Cardiac fibroblast (primary cell): ENCODE results near the gene PTPRG.

Source experiments
- DNase-seq, 2 donors: peaks; one replicate each; pipeline versions ENCODE4 v3.0.0 to v3.0.0-alpha.2; 2010; ENCODE audit warnings: low read depth in 2 of 2
- H3K4me3 ChIP-seq, 2 donors: replicated peaks in 1 of 2; 1 replicate in 1 of 2; 2 replicates in 1 of 2; pipeline ENCODE4 v1.5.1; 2011; ENCODE audit warnings: low read depth in 2 of 2, low read length in 2 of 2, mild to moderate bottlenecking in 2 of 2, moderate library complexity in 1 of 2
- CTCF ChIP-seq: IDR thresholded peaks from one replicate; pipeline ENCODE4 v1.5.1; 2011; ENCODE audit warnings: low read depth, mild to moderate bottlenecking, low read length, inconsistent platforms

The PTPRG gene

GRCh38 chr3:61683549-61684236 is 122.3 kb downstream of the PTPRG start:
- DNase-seq: peak in 1 of 2 donors; percentile 59
- no peak overlapping the region for H3K4me3 ChIP-seq
- no peak for TF ChIP-seq CTCF

DNA sequence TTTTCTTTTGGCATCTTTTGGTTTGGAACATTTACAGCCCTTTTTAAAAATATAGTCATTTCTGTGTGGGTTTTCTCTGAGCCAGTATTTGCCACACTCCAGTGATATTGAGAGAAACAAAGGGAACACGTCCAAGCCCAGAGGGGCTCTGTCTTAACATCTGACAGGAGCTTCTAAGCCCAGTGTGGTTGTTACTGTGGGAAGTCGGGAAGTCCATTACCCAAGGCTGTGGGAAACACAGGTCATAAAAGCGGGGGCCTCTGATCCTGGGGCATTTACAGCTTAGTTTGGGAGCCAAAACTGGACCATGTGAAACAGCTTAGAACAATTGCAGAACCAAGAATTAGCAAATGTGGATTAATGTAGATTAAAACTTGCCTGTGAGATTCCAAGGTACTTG is 123.0 kb downstream of the PTPRG start:
- DNase-seq: no peak
- no peak overlapping the region for H3K4me3 ChIP-seq
- TF ChIP-seq CTCF: no peak

DNA sequence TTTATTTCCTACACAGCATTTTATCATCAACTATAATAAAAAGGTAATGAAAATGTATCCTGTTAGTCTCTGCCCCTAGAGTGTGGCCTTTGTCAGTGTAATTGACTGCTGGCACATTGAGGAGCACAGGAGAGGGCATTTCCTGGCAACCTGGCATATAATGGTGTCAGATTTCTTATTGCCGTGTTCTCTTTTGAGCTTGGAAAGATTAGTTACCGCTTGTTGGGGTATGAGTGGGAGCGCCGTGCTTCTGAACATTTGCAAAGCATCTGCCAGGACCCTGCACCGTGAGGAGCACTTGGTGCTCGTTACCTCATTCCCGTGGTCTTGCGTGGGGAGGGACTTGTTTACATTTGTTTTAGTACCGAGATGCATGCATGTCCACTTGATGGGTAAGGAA is 124.4 kb downstream of the PTPRG start:
- no peak for DNase-seq
- H3K4me3 ChIP-seq: no peak overlapping the region
- no peak for TF ChIP-seq CTCF

DNA sequence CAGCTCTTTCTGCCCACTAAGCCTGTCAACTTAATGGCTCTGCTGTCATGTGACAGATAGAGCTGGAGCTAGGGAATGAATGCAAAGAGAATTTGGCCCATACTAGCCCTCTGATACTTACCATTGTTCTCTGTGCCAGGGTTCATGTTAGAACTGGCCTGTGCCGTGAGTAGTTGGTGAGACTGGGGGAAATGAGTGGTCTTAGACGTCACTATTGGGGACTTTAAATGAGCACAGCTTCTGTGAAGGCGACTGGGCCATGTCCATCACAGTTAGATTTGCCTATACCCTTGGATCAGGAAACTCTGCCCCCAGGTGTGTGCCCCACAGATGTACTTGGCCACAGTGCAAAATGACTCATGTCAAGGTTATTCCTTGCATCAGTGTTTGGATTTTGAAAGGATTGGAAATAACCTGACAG is 124.9 kb downstream of the PTPRG start:
- no peak for TF ChIP-seq CTCF
- no peak overlapping the region for H3K4me3 ChIP-seq
- DNase-seq: no peak

DNA sequence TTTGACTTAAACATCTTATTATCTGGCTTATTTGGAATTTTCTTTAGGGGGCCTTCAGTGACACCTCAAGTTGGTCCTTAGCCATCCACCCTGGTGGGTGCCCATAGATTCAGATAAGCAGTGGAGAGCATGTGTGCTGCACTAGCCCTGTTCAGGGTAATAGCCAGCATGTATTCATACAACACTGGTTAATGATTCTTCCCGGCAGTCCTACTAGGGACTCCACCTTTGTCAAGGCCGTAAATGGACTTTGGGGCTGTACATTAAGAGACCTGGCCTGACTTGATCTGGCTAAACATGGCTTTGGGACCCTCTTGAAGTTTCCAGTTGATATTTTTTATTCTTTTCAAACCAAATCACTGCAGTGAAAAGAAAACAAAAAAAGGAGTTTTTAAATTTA is 125.8 kb downstream of the PTPRG start:
- H3K4me3 ChIP-seq: no peak overlapping the region
- TF ChIP-seq CTCF: no peak
- no peak for DNase-seq

DNA sequence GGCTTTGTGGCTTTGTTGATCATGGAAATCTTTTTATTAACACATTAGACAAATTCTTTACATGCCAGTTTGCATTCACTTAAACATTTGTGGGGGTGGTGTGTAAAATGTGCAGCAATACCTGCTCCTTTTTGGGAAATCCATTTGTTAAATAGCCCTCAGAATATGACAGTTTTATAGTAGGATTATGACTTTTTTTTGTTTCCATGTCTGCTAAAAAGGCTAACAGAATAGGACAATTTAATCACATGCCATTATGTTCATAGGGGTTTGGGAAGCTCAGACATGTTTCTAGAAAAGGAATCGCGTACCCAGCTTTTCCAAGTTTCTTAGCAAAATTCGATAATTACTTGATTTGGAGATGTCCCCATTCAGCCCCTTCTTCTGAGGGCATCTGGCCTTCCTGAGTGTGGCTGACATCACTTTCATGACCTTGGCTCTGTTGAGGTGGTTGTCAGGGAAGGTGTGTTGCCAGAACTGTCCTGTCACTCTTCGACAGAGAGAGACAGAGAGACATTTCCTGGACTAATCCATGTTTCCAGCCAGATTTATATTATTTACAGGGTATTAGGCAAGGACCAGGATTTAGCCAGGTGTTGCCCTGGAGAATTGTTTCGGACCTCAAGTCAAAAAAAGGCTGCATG is 126.4 kb downstream of the PTPRG start:
- DNase-seq: no peak
- no peak for TF ChIP-seq CTCF

More for the DNA sequence above, 126.4 kb downstream of the PTPRG start:
- no peak overlapping the region for H3K4me3 ChIP-seq
